ENCODE data around the gene HSPB6. TPM values are rescaled to one million over a fixed set of nuclear protein-coding genes. Genes with fewer than 3 reads are reported as not detected.

The HSPB6 gene
- total and polyA plus RNA-seq, 4 donors: 2.7 to 17.7 (median 5.6) TPM

DNA sequence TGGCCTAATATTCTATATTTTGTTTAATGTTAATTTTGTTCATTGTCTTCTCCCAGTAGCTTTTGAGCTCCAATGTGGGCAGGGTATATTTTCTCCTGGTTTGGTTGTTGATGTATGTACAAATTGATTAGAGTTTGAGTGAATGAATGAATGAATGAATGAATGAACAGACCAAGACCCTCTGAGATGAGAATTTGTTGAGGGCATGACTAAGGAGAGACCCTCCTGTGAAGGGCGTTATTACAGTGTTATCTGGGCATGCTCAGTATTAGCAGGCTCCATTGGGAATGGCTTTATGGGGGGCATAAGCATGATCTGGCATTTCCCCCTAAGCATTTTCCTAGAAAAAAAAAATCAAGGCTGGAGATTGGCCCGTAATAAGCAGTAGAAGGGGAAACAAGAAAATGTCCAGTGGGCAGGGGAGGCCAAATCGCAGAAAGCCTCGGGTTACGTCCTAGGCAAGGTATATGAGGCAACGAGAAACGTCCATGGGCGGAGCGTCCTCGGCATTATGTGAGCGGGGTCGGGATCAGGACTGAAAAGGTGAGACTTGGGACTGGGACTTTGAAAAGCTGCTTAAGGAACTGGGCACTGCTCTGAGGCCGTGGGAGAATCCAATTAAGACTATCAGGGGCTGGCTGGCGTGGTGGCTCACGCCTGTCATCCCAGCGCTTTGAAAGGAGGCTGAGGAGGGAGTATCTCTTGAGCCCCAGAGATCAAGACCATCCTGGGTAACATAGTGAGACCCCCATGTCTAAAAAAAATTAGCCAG is 17.6 kb upstream of the HSPB6 start:
- Histone ChIP-seq H3K27ac (ENCODE audit: low read depth in 1 of 2, low read length in 2 of 2) (no peak overlapping the region), H3K4me1 (ENCODE audit: control insufficient read depth in 4 of 4, insufficient read depth in 4 of 4, low read length in 3 of 4) (peaks cover 0 to 5% (median 4%) of the 10 kb centered on the region in 4 donors), H3K36me3 (ENCODE audit: control insufficient read depth in 4 of 4, insufficient read depth in 3 of 4, low read depth in 1 of 4, low read length in 3 of 4) (no peaks in the 10 kb centered on the region), H3K4me3 (ENCODE audit: low read depth in 1 of 3, low read length in 3 of 3) (no peak overlapping the region), H3K9me3 (ENCODE audit: control insufficient read depth in 4 of 4, low read length in 3 of 4) (no peaks in the 10 kb centered on the region), H3K9ac (ENCODE audit: low read depth in 1 of 2, low read length in 2 of 2) (no peak overlapping the region), H3K27me3 (ENCODE audit: control insufficient read depth in 4 of 4, insufficient read depth in 4 of 4, low read length in 3 of 4) (no peaks in the 10 kb centered on the region)
- no peak for TF ChIP-seq HNF4A (conservative IDR thresholded peaks at IDR 0.05)
- TF ChIP-seq EGR1 (IDR thresholded peaks at IDR 0.05; ENCODE audit: low read depth in 2 of 2): no peak
- no peak for TF ChIP-seq FOXA2 (IDR thresholded peaks at IDR 0.05)
- TF ChIP-seq, protein P1, sequence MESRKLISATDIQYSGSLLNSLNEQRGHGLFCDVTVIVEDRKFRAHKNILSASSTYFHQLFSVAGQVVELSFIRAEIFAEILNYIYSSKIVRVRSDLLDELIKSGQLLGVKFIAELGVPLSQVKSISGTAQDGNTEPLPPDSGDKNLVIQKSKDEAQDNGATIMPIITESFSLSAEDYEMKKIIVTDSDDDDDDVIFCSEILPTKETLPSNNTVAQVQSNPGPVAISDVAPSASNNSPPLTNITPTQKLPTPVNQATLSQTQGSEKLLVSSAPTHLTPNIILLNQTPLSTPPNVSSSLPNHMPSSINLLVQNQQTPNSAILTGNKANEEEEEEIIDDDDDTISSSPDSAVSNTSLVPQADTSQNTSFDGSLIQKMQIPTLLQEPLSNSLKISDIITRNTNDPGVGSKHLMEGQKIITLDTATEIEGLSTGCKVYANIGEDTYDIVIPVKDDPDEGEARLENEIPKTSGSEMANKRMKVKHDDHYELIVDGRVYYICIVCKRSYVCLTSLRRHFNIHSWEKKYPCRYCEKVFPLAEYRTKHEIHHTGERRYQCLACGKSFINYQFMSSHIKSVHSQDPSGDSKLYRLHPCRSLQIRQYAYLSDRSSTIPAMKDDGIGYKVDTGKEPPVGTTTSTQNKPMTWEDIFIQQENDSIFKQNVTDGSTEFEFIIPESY (IDR thresholded peaks at IDR 0.05): no peak
- TF ChIP-seq GABPA (IDR thresholded peaks at IDR 0.05 in 1 of 2, conservative IDR thresholded peaks at IDR 0.05 in 1 of 2): no peak
- TF ChIP-seq, protein P2, sequence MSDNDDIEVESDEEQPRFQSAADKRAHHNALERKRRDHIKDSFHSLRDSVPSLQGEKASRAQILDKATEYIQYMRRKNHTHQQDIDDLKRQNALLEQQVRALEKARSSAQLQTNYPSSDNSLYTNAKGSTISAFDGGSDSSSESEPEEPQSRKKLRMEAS (IDR thresholded peaks at IDR 0.05): no peak
- no peak for TF ChIP-seq YY1 (IDR thresholded peaks at IDR 0.05)
- TF ChIP-seq NR2F2 (IDR thresholded peaks at IDR 0.05): no peak
- TF ChIP-seq, protein P3, sequence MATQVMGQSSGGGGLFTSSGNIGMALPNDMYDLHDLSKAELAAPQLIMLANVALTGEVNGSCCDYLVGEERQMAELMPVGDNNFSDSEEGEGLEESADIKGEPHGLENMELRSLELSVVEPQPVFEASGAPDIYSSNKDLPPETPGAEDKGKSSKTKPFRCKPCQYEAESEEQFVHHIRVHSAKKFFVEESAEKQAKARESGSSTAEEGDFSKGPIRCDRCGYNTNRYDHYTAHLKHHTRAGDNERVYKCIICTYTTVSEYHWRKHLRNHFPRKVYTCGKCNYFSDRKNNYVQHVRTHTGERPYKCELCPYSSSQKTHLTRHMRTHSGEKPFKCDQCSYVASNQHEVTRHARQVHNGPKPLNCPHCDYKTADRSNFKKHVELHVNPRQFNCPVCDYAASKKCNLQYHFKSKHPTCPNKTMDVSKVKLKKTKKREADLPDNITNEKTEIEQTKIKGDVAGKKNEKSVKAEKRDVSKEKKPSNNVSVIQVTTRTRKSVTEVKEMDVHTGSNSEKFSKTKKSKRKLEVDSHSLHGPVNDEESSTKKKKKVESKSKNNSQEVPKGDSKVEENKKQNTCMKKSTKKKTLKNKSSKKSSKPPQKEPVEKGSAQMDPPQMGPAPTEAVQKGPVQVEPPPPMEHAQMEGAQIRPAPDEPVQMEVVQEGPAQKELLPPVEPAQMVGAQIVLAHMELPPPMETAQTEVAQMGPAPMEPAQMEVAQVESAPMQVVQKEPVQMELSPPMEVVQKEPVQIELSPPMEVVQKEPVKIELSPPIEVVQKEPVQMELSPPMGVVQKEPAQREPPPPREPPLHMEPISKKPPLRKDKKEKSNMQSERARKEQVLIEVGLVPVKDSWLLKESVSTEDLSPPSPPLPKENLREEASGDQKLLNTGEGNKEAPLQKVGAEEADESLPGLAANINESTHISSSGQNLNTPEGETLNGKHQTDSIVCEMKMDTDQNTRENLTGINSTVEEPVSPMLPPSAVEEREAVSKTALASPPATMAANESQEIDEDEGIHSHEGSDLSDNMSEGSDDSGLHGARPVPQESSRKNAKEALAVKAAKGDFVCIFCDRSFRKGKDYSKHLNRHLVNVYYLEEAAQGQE (IDR thresholded peaks at IDR 0.05): no peak
- WGBS: 57% methylated on average over 16 of the region's 16 CpGs
- no peak for DNase-seq (ENCODE audit: low spot score)

DNA sequence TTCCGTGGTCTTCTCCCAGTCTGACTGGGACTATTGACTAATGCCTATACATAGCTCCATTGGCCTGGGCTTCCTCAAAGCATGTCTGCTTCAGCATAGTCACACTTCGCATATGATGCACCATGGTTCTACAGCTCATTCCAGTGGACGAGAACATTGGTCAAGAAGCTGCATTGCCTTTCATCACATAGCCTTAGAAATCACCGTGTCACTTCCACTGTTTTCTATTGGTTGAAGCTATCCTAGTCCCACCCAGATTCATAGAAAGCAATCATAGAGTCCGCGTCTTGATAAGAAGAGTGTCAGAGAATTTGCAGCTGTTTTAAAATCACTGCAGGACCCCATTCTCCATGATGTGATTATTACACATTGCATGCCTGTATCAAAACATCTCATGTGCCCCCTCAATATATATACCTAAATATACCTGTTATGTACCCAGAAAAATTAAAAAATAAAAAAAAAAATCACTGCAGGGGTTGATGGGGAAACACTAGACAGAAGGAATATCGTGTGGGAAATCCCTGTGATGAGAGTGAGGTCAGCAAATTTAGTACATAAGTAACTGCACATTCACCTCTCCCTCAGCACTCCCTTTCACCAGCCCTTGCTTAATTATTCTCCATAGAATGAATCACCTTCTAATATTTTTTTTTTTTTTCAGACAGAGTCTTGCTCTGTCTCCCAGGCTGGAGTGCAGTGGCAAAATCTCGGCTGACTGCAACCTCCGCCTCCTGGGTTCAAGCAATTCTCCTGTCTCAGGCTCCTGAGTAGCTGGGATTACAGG is 16.4 kb upstream of the HSPB6 start:
- TF ChIP-seq, protein P2 (IDR thresholded peaks at IDR 0.05): no peak
- TF ChIP-seq EGR1 (IDR thresholded peaks at IDR 0.05; ENCODE audit: low read depth in 2 of 2) (no peak), GABPA (IDR thresholded peaks at IDR 0.05 in 1 of 2, conservative IDR thresholded peaks at IDR 0.05 in 1 of 2) (no peak), FOXA2 (IDR thresholded peaks at IDR 0.05) (no peak), SP1 (IDR thresholded peaks at IDR 0.05) (no peak), TAF1 (conservative IDR thresholded peaks at IDR 0.05) (no peak), YY1 (IDR thresholded peaks at IDR 0.05) (no peak), RAD21 (IDR thresholded peaks at IDR 0.05) (no peak), HNF4A (conservative IDR thresholded peaks at IDR 0.05) (no peak), FOXA1 (IDR thresholded peaks at IDR 0.05) (no peak), NR2F2 (IDR thresholded peaks at IDR 0.05) (no peak), HNF4G (IDR thresholded peaks at IDR 0.05) (no peak)
- TF ChIP-seq, protein P4, sequence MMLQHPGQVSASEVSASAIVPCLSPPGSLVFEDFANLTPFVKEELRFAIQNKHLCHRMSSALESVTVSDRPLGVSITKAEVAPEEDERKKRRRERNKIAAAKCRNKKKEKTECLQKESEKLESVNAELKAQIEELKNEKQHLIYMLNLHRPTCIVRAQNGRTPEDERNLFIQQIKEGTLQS (IDR thresholded peaks at IDR 0.05): no peak
- TF ChIP-seq, protein P1 (IDR thresholded peaks at IDR 0.05): no peak
- TF ChIP-seq, protein P3 (IDR thresholded peaks at IDR 0.05): no peak
- 67% methylated on average over 9 of the region's 9 CpGs for WGBS
- no peak overlapping the region for H3K9ac ChIP-seq (ENCODE audit: low read depth in 1 of 2, low read length in 2 of 2)
- DNase-seq (ENCODE audit: low spot score): no peak
- H3K4me1 ChIP-seq (ENCODE audit: control insufficient read depth in 4 of 4, insufficient read depth in 4 of 4, low read length in 3 of 4): peaks cover 0 to 5% (median 4%) of the 10 kb centered on the region in 4 donors
- H3K27me3 ChIP-seq (ENCODE audit: control insufficient read depth in 4 of 4, insufficient read depth in 4 of 4, low read length in 3 of 4): no peaks in the 10 kb centered on the region
- no peak overlapping the region for H3K27ac ChIP-seq (ENCODE audit: low read depth in 1 of 2, low read length in 2 of 2)
- no peaks in the 10 kb centered on the region for H3K9me3 ChIP-seq (ENCODE audit: control insufficient read depth in 4 of 4, low read length in 3 of 4)
- no peak overlapping the region for H3K4me3 ChIP-seq (ENCODE audit: low read depth in 1 of 3, low read length in 3 of 3)
- no peaks in the 10 kb centered on the region for H3K36me3 ChIP-seq (ENCODE audit: control insufficient read depth in 4 of 4, insufficient read depth in 3 of 4, low read depth in 1 of 4, low read length in 3 of 4)
